ENCODE measurements around the gene ZNF584.
"Not testable (repeated sequence)": the region's sequence is repeated elsewhere in the genome, so short reads cannot be mapped to it uniquely, and the experiment has no call there.

The ZNF584 gene

DNA sequence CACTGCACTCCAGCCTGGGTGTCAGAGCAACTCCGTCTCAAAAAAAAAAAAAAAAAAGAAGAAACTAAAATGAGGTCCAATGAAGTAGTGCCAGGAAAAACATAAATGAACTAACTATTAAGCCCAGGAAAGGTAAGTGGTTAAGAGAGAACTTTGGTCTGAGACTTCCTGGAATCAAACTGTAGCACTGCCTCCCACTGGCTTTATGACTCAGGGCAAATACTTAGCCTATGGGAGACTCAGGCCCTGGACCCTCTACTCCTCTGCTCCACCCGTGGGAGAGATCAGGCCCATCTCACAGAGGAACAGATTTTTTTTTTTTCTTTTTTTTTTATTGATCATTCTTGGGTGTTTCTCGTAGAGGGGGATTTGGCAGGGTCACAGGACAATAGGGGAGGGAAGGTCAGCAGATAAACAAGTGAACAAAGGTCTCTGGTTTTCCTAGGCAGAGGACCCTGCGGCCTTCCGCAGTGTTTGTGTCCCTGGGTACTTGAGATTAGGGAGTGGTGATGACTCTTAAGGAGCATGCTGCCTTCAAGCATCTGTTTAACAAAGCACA is 4.5 kb upstream of the ZNF584 start:
- DNase-seq (ENCODE audit: low spot score) = not testable (repeated sequence)

DNA sequence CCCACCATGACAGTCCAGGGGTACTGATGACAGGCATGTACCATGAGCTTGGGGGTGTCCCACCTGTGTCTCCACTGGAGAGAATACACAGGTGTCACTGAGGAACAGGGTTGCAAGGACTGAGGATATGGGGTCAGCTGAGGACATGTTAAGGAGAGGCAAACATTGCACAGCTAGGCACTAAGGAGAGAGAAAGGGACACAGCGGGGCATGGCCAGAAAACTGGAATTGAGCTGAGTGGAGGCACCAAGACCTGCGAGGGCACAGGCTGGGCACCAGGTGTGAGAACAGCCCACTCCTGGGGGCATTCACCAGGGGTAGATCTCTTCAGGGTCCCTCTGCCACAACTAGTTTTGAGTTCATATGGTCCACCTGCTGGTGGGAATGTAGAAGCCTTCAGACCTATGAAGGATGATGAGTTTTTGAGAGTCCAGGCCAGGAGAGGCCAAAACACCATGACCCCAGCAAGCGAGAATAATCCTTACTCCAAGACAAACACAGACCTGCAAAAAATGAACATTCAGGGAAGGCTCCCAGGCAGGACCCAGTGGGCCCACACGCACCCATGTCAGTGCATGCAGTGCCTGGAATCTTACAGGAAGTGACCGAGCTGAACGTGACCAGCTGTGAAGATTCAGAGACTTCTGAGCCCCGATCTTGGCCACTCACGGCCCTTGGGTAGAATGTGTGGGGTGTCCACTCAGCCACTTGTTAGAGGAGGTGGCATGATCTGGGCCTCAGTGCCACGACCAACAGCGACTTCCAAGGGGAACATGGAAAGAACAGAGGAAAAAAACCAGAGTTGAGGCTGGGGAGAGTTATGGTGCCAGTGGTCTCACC is 1.4 kb upstream of the ZNF584 start:
- DNase-seq (ENCODE audit: low spot score) = no peak

DNA sequence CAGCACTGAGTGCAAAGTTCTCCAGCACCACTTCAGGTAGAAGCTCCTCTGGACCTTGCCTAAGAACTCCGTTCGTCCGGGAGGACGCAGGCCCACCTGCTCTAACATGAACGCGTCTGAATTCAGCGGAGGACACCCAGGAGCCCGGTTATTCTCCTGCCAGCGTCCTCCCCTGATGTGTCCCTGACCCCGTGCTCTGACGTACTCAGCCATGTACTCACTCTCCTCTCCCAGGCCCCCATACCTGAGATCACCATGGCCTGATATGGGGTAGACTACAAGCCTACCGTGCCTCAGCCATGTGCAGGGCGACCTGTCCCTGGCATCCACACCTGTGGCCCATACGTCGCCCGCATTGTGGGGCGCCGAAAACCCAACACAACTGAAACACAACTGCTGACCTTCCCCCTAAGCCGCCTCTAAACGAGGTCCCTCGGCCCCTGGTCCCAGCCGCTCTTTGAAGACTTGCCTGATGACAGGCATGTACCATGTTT is 744 bp upstream of the ZNF584 start:
- DNase-seq (ENCODE audit: low spot score) = no peak

DNA sequence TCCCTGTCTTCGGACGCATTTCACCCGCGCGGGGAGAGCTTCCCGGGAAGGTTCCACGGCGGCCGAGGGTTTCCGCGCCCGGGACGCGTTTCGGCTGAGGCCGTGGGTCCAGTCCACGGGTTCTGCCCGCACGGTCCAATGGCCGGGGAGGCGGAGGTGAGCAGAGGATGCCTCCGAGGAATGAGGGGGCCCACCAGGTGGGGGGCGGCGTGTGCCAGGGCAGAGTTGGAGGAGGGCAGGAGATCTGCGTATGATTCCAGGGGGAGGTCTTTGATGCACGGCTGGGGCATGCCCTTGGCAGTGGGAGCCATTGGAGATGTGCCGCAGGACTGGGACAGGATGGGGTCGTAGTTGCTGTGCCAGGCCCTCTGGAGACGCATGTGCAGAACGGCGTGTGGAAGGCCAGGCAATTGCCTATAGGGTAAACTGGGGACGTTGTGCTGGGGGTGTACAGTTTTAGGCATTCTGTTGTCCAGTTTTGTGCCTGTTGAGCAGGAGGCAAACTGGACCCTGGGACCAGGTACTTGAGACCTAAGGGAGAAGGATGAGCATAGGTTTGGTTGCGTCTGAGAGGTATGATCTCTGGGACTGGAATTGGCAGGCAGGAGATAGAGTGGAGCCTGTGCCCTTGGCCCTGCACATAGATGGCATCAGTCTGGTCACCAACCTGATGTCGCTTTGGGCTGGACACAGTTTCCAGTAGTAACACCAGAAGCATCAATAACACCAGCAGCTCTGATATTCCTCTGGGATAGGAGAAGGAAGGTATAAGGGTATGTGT is 751 bp downstream of the ZNF584 start:
- DNase-seq (ENCODE audit: low spot score) = no peak

DNA sequence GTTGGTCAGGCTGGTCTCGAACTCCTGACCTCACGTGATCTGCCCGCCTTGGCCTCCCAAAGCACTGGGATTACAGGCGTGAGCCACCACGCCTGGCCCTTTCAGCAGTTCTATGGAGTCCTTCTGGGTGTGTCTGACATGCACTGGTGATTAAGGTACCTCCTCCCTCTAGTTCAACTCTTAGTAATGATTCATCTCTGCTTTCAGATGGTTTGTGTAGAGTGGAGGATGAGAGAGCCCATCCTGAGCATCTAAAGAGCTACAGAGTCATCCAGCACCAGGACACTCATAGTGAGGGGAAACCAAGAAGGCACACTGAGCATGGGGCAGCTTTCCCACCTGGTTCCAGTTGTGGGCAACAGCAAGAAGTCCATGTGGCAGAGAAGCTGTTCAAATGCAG is 8.2 kb downstream of the ZNF584 start:
- DNase-seq (ENCODE audit: low spot score) = no peak

DNA sequence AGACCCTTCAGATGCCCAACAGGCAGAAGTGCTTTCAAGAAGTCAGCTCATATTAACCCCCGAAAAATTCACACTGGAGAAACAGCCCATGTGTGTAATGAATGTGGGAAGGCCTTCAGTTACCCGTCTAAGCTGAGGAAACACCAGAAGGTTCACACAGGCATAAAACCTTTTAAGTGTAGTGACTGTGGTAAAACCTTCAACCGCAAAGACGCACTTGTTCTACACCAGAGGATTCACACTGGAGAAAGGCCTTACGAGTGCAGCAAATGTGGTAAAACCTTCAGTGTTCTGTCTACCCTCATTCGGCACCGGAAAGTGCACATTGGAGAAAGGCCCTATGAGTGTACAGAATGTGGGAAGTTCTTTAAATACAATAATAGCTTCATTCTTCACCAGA is 8.6 kb downstream of the ZNF584 start:
- DNase-seq (ENCODE audit: low spot score) = no peak

DNA sequence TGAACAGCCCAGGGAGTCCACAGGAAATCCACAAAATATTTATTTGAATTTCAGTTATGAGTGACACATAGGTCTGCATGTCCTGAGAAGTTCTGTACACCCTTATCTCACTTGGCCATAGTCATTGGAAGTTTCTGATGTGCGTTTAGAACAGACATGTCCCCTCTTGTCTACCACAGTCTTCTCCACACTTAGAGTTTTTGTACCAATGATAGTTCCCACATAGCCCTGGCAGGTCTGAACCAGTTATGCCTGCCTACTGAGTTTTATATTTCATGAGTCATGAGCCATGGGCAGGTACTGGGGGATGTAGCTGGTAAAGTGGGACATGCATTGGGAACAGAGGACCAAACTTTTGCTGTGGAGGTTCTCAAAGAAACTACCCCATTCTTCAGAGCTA is 20.2 kb downstream of the ZNF584 start:
- no peak for DNase-seq (ENCODE audit: low spot score)

DNA sequence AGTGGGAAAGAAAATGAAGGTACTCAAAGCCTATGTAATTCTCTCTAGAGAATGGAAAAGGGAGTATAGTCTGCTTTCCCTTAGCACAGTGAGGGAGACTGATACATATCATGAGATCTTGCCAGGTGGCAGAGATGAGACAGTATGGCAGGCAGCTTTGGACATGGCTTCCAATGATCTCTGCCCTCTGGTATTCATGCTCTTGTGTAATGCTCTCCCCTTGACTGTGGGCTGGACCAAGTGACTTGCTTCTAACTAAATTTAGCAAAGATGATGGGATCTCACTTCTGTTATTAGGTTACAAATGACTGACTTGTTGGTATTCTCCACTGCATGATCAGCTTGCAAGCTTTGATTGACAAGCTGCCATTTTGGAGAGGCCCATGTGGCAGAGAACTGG is 21.3 kb downstream of the ZNF584 start:
- DNase-seq (ENCODE audit: low spot score) = no peak

DNA sequence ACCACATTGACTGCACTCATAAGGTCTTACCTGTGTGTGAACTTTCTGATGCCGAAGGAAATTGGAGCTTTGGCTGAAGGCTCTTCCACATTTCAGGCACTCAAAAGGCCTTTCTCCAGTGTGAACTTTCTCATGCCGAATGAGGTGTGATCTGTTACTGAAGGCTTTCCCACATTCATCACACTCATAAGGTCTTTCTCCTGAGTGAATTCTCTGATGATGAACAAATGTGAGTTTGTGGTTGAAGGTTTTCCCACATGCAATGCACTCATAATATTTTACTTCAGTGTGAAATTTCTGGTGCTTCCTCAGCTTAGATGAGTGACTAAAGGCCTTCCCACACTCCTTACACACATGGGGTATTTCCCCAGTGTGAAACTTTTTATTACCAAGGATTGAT is 25.8 kb downstream of the ZNF584 start:
- DNase-seq (ENCODE audit: low spot score) = no peak

DNA sequence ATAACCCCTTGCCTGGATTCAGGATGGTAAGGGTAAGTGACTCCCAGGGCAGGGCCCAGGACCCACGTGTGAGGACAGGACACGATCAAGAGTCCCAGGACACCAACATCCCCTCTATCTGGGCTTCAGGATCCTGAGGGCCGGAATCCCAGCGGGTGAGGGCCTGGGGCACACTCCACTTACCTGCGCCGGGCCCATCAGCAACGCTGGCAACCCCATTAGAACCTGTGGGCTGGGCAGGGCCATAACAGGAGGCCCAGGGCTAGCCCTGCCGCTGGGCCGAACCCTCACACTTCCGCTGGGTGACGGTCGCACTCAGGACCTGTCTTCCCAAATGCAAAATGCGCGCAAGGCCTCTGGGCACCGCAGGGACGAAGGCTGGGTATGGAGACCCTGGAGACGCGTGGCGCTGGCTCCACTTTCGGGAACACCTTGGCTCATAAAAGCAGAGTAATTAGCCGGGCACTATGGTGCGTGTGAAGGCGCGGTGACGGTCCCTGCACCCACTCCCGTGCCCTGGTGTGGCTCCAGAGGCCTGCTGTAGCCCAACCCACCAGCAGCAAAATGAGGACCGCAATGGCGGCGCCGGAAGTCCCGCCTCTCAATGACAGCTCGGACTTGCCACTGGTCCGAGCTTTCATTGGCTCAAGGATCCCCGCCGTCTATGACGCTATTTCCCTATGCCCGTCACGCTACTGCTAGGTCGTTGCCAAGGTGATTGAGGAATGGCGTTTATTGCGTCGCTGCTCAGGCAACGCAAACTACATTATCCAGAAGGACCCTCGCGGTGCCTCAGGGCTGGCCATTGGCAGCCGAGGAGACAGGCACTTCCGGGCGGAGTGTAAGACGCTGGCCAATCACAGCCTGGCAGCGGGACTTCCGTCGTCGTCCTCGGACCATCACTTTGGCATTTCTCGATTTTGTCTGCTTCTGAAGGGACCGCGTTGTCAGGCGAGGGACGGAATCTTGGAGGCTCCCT is 31.4 kb downstream of the ZNF584 start, which contains the start of gene ZNF132:
Gene ZNF132 (minus strand): TSS at position 578 of the 979 bp plus-strand sequence. CDS start 332 bp downstream, at position 246.
- DNase-seq (ENCODE audit: low spot score) = peak; percentile 100

DNA sequence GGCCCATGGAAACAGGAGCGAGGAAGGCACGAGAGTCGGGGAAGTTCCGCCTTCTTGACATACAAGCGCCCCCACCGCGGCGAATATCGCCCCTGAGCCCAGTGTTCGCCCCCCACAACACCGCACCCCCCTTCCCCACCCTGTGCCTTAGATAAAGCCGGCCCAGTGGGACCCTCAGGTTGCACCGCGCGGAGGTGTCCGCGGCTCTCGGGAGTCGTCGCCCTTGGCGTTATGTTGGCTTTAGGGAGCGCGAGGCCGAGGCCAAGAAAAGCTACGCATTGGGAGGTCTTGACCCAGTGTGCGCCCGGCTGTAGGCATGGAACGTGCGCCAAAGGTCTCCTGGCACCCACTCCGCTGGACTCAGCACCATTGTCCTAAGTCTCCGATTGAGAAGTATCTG is 32.1 kb downstream of the ZNF584 start:
- DNase-seq (ENCODE audit: low spot score) = no peak

DNA sequence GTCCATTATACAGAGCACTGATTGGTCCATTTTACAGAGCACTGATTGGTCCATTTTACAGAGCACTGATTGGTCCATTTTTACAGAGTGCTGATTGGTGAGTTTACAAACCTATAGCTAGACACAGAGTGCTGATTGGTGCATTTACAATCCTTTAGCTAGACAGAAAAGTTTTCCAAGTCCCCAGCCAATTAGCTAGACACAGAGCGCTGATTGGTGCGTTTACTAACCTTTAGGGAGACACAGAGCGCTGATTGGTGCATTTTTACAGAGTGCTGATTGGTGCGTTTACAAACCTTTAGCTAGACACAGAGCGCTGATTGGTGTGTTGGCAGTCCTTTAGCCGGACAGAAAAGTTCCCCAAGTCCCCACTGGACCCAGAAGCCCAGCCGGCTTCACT is 34.5 kb downstream of the ZNF584 start:
- DNase-seq (ENCODE audit: low spot score) = not testable (repeated sequence)

DNA sequence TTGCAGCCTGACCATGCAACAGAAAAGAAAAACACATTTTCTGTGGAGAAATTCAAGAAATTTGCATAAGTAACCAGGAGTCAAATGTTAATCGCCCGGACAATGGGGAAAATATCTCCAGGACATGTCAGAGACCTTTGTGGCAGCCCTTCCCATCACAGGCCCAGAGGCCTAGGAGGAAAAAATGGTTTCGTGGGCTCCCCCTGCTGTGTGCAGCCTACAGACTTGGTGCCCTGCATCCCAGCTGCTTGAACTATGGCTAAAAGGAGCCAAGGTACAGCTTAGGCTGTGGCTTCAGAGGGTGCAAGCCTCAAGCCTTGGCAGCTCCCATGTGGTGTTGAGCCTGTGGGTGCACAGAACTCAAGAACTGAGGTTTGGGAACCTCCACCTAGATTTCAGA is 40.4 kb downstream of the ZNF584 start:
- not testable (repeated sequence) for DNase-seq (ENCODE audit: low spot score)

DNA sequence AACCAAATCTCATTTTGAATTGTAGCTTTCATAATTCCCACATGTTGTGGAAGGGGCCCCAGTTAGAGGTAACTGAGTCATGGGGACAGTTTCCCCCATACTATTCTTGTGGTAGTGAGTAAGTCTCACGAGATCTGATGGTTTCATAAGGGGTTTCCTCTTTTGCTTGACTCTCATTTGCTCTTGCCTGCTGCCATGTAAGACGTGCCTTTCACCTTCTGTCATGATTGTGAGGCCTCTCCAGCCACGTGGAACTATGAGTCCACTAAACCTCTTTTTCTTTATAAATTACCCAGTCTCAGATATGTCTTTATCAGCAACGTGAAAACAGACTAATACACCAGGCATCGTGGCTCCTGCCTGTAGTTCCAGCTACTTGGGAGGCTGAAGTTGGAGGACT is 41.5 kb downstream of the ZNF584 start:
- DNase-seq (ENCODE audit: low spot score) = not testable (repeated sequence)

DNA sequence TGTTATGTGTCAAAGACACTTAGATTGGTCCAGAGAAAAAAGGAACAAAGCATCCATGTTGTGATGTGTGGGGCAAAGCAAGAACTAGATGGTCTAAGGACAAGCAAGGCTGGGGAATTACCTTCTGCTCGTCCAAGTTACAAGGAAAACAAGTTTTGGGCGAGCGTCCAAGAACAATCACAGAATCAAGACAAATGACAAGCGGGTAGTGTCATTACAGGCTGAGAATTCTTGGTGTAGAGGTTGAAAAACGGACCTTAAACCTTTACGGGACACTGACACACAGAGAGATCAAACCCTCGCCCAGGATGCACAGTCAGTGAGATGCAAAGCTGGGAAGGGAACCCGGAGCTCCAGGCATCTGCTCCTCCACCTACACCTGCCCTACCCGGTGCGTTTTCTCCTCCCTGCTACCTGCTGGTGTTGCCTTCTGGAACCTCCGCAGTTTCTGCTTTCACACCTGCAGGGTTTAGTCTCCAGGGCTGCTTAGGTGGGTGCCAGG is 42.5 kb downstream of the ZNF584 start:
- no peak for DNase-seq (ENCODE audit: low spot score)

DNA sequence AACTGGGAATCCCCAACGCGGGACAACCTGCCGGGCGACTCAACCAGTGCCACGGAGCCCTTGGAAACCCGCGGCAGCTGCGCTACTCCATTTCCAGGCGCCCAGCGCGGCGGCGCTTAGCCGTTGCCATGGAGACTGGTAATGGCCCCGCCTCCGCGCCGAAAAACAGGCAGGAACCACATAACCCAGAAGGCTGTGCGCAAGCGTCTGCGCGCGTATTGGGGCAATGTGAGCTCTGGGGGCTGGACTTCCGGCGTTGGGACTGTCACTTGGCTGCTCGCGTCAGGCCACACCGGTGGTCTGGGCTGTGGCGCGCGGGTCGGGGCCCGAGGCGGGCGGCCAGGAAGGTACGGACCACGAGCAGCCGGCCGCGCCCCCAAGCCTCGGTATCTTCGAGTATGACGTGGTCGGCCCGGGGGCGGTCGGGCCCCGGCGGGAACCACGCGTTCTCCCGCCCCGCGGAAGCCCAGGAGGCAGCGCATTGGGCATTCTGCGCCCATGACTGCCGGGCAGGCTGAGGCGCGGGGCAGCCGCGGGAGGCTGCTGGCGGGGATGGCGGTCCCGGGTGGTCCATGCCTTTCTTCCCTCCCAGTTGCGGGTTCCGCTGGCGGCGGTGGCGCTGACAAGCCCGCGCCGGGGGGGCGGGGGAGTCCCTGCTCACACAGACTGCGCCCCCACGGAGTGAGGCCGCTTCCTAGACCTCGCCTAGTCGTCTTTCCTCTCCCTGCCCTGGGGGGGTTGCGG is 43.1 kb downstream of the ZNF584 start, which contains the start of gene ZNF324B:
Gene ZNF324B (plus strand): TSS at position 265 of the 744 bp plus-strand sequence. CDS start 2,080 bp downstream, outside the sequence.
- DNase-seq (ENCODE audit: low spot score) = peak; percentile 97

DNA sequence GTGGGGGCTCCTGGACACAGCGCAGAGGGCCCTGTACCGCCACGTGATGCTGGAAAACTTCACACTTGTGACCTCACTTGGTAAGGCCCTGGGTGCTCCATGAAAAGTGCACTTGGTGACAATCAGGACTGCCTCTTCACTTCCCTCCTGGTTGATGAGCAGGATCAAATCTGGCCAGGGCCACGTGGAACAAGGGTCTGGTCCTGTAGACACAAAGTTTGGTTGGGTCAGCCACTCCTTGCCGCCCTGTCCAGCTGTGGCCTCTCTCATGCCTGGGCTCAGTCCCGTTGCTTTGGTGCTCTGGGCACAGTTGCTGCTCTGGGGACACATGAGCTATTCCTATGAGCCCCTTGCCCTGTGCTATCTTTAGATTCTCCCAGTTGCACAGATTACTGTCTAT is 45.3 kb downstream of the ZNF584 start:
- no peak for DNase-seq (ENCODE audit: low spot score)

DNA sequence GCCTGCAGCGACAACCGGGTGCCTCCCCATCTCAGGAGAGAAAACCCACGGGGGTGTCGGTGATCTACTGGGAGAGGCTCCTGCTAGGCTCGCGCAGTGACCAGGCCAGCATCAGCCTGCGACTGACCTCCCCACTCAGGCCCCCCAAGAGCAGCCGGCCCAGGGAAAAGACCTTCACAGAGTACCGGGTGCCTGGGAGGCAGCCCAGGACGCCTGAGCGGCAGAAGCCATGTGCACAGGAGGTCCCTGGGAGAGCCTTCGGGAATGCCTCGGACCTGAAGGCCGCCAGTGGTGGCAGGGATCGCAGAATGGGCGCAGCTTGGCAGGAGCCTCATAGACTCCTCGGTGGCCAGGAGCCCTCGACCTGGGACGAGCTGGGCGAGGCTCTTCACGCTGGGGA is 46.9 kb downstream of the ZNF584 start:
- no peak for DNase-seq (ENCODE audit: low spot score)

DNA sequence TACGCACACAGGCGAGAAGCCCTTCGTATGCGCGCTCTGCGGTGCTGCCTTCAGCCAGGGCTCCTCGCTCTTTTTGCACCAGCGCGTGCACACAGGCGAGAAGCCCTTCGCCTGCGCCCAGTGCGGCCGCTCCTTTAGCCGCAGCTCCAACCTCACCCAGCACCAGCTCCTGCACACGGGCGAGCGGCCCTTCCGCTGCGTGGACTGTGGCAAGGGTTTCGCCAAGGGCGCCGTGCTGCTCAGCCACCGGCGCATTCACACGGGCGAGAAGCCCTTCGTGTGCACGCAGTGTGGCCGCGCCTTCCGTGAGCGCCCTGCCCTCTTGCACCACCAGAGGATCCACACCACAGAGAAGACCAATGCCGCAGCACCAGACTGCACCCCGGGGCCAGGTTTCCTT is 47.7 kb downstream of the ZNF584 start:
- no peak for DNase-seq (ENCODE audit: low spot score)

DNA sequence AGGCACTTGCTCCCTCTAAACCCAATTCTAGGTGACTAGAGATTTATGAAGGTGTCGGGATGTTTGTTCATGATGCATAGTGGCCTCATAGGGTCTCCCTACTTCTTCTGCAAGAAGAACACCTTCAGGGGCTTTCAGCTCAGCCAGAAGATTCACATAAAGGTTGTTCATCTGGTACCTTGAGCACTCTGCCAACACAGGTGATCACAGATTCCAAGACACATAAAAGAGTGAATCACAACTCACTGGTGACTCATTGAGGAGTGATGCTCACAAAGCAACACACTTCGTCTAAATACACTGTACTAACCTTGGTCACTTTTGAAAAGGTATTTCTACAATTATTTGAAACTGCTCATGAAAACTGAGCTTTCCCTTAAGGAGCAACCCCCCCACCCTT is 51.6 kb downstream of the ZNF584 start:
- no peak for DNase-seq (ENCODE audit: low spot score)
